H1 (cell line): ENCODE results near the gene MAN2A1. TPM values are rescaled to one million over a fixed set of nuclear protein-coding genes. Genes with fewer than 3 reads are reported as not detected.

ENCODE experiments used
- CBX5 ChIP-seq: fragments of 300-800, 300-1000 bp; sonication (generic); IDR thresholded peaks from 2 replicates; pipeline ENCODE4 v1.7.1; 2016; ENCODE audit warnings: antibody characterized with exemption, low read length, low read depth
- EZH2 ChIP-seq: fragments of 200-600 bp; sonication (generic); IDR thresholded peaks from 2 replicates; pipeline ENCODE4 v1.7.1; 2012; ENCODE audit warnings: low read depth, mild to moderate bottlenecking, moderate library complexity, low read length, inconsistent platforms; ENCODE audit not compliant: severe bottlenecking
- JUND ChIP-seq: IDR thresholded peaks from 2 replicates; pipeline ENCODE4 v1.6.1; 2011; ENCODE audit warnings: mild to moderate bottlenecking, improper control_type of control experiment, low read length
- KDM1A ChIP-seq: fragments of 200-600, 300-600 bp; sonication (generic); IDR thresholded peaks from 2 replicates; pipeline ENCODE4 v1.7.1; 2016; ENCODE audit warnings: mild to moderate bottlenecking, low read length, borderline replicate concordance
- KDM5A ChIP-seq: fragments of 200-600 bp; IDR thresholded peaks from 2 replicates; pipeline ENCODE4 v1.7.1; 2012; ENCODE audit warnings: mild to moderate bottlenecking, low read length, inconsistent platforms, mixed read lengths
- MAX ChIP-seq: IDR thresholded peaks from 2 replicates; pipeline ENCODE4 v1.6.1; 2012; ENCODE audit warnings: inconsistent platforms
- PHF8 ChIP-seq: fragments of 200-600 bp; sonication (generic); conservative IDR thresholded peaks from 2 replicates; pipeline ENCODE4 v1.7.1; 2012; ENCODE audit warnings: low read depth, mild to moderate bottlenecking, inconsistent platforms, low read length, moderate library complexity
- SIN3A ChIP-seq, 2 experiments: IDR thresholded peaks in 1 of 2; conservative IDR thresholded peaks in 1 of 2; 2 replicates each; pipeline ENCODE4 v1.6.1; 2011 to 2012; ENCODE audit warnings: low read length in 2 of 2, improper control_type of control experiment in 1 of 2, low read depth in 1 of 2, mild to moderate bottlenecking in 1 of 2
- SUZ12 ChIP-seq: fragments of 200-600 bp; sonication (generic); IDR thresholded peaks from 2 replicates; pipeline ENCODE4 v1.6.1; 2012; ENCODE audit warnings: mild to moderate bottlenecking, inconsistent platforms, low read length, moderate library complexity, mixed read lengths
- YY1 ChIP-seq: IDR thresholded peaks from 2 replicates; pipeline ENCODE4 v1.6.1; 2011; ENCODE audit warnings: low read depth, mild to moderate bottlenecking, low read length
- polyA plus RNA-seq, 7 experiments: library from polyadenylated mRNA; depleted of rRNA in 3 of 7; stranded (reverse) in 5 of 7; unstranded in 2 of 7; fragments of >200 nt in 5 of 7; fragments of 200-250 nt in 2 of 7; gene quantifications; 1 replicate in 5 of 7; 2 replicates in 1 of 7; 4 replicates in 1 of 7; pipeline versions ENCODE4 v1.2.1 to v1.2.3, GENCODE V29; 2011 to 2013; ENCODE audit warnings: missing spikeins in 2 of 7, mixed read lengths in 2 of 7
- total RNA-seq: library from RNA; stranded (reverse); fragmentation: NEBNext Ultra II Directional; extraction: Animal tissue kit (Norgen Biotek cat#: 25700); gene quantifications from 2 replicates; pipeline ENCODE4 v1.2.1, GENCODE V29; 2021
- TF ChIP-seq, protein P1 (sequence below): fragments of 300-600 bp; sonication (generic); IDR thresholded peaks from 2 replicates; pipeline ENCODE4 v1.7.1; 2012; ENCODE audit warnings: low read length, moderate library complexity, mild to moderate bottlenecking, inconsistent platforms; ENCODE audit not compliant: insufficient replicate concordance

Gene MAN2A1
- total and polyA plus RNA-seq, 2 of the 8 experiments (the other 6 are each of a cell fraction or from before 2014, with no cell fraction given) = 29.1 to 102 TPM

- TF ChIP-seq, protein P1, sequence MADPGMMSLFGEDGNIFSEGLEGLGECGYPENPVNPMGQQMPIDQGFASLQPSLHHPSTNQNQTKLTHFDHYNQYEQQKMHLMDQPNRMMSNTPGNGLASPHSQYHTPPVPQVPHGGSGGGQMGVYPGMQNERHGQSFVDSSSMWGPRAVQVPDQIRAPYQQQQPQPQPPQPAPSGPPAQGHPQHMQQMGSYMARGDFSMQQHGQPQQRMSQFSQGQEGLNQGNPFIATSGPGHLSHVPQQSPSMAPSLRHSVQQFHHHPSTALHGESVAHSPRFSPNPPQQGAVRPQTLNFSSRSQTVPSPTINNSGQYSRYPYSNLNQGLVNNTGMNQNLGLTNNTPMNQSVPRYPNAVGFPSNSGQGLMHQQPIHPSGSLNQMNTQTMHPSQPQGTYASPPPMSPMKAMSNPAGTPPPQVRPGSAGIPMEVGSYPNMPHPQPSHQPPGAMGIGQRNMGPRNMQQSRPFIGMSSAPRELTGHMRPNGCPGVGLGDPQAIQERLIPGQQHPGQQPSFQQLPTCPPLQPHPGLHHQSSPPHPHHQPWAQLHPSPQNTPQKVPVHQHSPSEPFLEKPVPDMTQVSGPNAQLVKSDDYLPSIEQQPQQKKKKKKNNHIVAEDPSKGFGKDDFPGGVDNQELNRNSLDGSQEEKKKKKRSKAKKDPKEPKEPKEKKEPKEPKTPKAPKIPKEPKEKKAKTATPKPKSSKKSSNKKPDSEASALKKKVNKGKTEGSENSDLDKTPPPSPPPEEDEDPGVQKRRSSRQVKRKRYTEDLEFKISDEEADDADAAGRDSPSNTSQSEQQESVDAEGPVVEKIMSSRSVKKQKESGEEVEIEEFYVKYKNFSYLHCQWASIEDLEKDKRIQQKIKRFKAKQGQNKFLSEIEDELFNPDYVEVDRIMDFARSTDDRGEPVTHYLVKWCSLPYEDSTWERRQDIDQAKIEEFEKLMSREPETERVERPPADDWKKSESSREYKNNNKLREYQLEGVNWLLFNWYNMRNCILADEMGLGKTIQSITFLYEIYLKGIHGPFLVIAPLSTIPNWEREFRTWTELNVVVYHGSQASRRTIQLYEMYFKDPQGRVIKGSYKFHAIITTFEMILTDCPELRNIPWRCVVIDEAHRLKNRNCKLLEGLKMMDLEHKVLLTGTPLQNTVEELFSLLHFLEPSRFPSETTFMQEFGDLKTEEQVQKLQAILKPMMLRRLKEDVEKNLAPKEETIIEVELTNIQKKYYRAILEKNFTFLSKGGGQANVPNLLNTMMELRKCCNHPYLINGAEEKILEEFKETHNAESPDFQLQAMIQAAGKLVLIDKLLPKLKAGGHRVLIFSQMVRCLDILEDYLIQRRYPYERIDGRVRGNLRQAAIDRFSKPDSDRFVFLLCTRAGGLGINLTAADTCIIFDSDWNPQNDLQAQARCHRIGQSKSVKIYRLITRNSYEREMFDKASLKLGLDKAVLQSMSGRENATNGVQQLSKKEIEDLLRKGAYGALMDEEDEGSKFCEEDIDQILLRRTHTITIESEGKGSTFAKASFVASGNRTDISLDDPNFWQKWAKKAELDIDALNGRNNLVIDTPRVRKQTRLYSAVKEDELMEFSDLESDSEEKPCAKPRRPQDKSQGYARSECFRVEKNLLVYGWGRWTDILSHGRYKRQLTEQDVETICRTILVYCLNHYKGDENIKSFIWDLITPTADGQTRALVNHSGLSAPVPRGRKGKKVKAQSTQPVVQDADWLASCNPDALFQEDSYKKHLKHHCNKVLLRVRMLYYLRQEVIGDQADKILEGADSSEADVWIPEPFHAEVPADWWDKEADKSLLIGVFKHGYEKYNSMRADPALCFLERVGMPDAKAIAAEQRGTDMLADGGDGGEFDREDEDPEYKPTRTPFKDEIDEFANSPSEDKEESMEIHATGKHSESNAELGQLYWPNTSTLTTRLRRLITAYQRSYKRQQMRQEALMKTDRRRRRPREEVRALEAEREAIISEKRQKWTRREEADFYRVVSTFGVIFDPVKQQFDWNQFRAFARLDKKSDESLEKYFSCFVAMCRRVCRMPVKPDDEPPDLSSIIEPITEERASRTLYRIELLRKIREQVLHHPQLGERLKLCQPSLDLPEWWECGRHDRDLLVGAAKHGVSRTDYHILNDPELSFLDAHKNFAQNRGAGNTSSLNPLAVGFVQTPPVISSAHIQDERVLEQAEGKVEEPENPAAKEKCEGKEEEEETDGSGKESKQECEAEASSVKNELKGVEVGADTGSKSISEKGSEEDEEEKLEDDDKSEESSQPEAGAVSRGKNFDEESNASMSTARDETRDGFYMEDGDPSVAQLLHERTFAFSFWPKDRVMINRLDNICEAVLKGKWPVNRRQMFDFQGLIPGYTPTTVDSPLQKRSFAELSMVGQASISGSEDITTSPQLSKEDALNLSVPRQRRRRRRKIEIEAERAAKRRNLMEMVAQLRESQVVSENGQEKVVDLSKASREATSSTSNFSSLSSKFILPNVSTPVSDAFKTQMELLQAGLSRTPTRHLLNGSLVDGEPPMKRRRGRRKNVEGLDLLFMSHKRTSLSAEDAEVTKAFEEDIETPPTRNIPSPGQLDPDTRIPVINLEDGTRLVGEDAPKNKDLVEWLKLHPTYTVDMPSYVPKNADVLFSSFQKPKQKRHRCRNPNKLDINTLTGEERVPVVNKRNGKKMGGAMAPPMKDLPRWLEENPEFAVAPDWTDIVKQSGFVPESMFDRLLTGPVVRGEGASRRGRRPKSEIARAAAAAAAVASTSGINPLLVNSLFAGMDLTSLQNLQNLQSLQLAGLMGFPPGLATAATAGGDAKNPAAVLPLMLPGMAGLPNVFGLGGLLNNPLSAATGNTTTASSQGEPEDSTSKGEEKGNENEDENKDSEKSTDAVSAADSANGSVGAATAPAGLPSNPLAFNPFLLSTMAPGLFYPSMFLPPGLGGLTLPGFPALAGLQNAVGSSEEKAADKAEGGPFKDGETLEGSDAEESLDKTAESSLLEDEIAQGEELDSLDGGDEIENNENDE = no peak
- TF ChIP-seq PHF8 = no peak
- no peak for TF ChIP-seq EZH2
- 0 out of 2 replicates have a peak, but pooled peaks have one; percentile 47 for TF ChIP-seq KDM5A
- TF ChIP-seq CBX5 = no peak
- TF ChIP-seq KDM1A = peak; percentile 53; the same call in 1 of the 2 replicates
- TF ChIP-seq JUND = no peak
- TF ChIP-seq SUZ12 = no peak
- no peak for TF ChIP-seq YY1
- peak in 1 of 2 experiments; percentile 44; a peak in 1 of 4 replicates for TF ChIP-seq SIN3A (conservative IDR thresholded peaks at IDR 0.05 in 1 of 2, IDR thresholded peaks at IDR 0.05 in 1 of 2; ENCODE audit: low read depth in 1 of 2, low read length in 2 of 2)
- TF ChIP-seq MAX = no peak
These were observed 1.1 kb upstream of the MAN2A1 start (continued) for GRCh38 chr5:109688630-109688969.
